Rectal smooth muscle tissue (tissue), 1 donor: Measurements from ENCODE around the gene DMAP1.

Source experiments
- H3K27ac ChIP-seq: one replicate; pipeline ENCODE4 v1.7.0; 2013; ENCODE audit warnings: low read depth, low read length, inconsistent platforms
- H3K27me3 ChIP-seq: one replicate; pipeline ENCODE4 v1.7.0; 2013; ENCODE audit warnings: low read length; ENCODE audit not compliant: control insufficient read depth, insufficient read depth
- H3K36me3 ChIP-seq: one replicate; pipeline ENCODE4 v1.7.0; 2013; ENCODE audit warnings: low read length; ENCODE audit not compliant: control insufficient read depth, insufficient read depth
- H3K4me1 ChIP-seq: one replicate; pipeline ENCODE4 v1.7.0; 2013; ENCODE audit warnings: low read length; ENCODE audit not compliant: control insufficient read depth, insufficient read depth
- H3K4me3 ChIP-seq: one replicate; pipeline ENCODE4 v1.7.0; 2013; ENCODE audit warnings: low read length
- H3K9ac ChIP-seq: one replicate; pipeline ENCODE4 v1.7.0; 2013; ENCODE audit warnings: low read length

Gene DMAP1

DNA sequence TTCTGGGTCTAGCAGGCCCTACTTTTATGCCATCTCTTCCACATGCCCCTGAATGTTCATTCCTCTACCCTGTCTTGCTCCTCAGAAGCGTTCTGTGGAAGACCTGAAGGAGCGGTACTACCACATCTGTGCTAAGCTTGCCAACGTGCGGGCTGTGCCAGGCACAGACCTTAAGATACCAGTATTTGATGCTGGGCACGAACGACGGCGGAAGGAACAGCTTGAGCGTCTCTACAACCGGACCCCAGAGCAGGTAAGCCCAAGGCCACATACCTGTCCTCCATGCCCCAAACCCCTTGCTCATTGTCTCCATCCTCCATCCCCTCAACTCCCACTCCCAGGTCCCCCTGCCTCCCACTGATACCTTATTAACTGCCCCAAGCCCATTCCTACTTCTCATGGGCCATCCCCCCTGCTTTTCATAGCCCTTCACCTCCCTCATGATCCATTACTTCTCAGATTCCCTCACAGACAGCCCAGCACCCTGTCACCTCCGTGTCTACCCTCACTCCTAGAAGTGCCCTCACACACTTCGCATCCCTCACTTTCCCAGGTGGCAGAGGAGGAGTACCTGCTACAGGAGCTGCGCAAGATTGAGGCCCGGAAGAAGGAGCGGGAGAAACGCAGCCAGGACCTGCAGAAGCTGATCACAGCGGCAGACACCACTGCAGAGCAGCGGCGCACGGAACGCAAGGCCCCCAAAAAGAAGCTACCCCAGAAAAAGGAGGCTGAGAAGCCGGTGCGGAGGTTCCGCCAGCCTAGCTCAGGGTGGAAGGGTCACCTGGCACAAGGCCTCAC lies 5.4 kb downstream of the DMAP1 start:
- peaks cover 34% of the 10 kb centered on the region for H3K36me3 ChIP-seq
- H3K4me1 ChIP-seq = peaks cover 11% of the 10 kb centered on the region
- no peak overlapping the region for H3K27ac ChIP-seq
- H3K9ac ChIP-seq = no peak overlapping the region
- no peaks in the 10 kb centered on the region for H3K27me3 ChIP-seq
- H3K4me3 ChIP-seq = no peak overlapping the region

GRCh38 chr1:44219301-44219626 lies 6.0 kb downstream of the DMAP1 start:
- Histone ChIP-seq H3K36me3 (peaks cover 34% of the 10 kb centered on the region), H3K4me3 (no peak overlapping the region), H3K27me3 (no peaks in the 10 kb centered on the region), H3K4me1 (peaks cover 6% of the 10 kb centered on the region), H3K27ac (no peak overlapping the region), H3K9ac (no peak overlapping the region)

DNA sequence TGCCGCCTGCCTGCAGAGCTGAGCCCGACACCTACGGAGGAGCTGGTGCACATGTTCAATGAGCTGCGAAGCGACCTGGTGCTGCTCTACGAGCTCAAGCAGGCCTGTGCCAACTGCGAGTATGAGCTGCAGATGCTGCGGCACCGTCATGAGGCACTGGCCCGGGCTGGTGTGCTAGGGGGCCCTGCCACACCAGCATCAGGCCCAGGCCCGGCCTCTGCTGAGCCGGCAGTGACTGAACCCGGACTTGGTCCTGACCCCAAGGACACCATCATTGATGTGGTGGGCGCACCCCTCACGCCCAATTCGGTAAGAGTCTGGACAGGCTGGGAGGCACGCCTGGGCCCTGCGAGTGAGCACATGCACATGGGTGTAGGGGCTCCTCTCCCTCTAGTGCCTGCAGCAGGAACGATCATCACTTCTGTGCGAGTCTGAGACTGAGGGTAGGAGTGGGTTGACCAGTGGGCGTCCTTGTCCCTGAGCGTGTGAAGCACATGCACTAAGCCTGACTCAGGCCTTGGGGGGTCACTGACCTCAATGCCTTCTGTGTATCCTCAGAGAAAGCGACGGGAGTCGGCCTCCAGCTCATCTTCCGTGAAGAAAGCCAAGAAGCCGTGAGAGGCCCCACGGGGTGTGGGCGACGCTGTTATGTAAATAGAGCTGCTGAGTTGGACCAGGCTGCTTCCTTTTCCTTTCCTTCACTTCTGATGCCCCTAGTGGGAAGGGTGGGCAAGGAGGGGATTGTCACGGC lies 6.9 kb downstream of the DMAP1 start:
- no peak overlapping the region for H3K4me3 ChIP-seq
- no peak overlapping the region for H3K9ac ChIP-seq
- peaks cover 30% of the 10 kb centered on the region for H3K36me3 ChIP-seq
- H3K27ac ChIP-seq = no peak overlapping the region
- H3K4me1 ChIP-seq = peaks cover 3% of the 10 kb centered on the region
- no peaks in the 10 kb centered on the region for H3K27me3 ChIP-seq

GRCh38 chr1:44220755-44221154 lies 7.5 kb downstream of the DMAP1 start:
- Histone ChIP-seq H3K36me3 (peaks cover 30% of the 10 kb centered on the region), H3K27ac (no peak overlapping the region)

GRCh38 chr1:44221769-44222168 lies 8.5 kb downstream of the DMAP1 start:
- Histone ChIP-seq H3K36me3 (peaks cover 30% of the 10 kb centered on the region), H3K4me3 (no peak overlapping the region), H3K9ac (no peak overlapping the region), H3K27ac (no peak overlapping the region), H3K27me3 (no peaks in the 10 kb centered on the region), H3K4me1 (peaks cover 3% of the 10 kb centered on the region)

More at GRCh38 chr1:44220755-44221154, 7.5 kb downstream of the DMAP1 start:
- Histone ChIP-seq H3K27me3 (no peaks in the 10 kb centered on the region), H3K4me3 (no peak overlapping the region), H3K9ac (no peak overlapping the region), H3K4me1 (peaks cover 3% of the 10 kb centered on the region)

GRCh38 chr1:44222397-44223186 lies 9.3 kb downstream of the DMAP1 start:
- Histone ChIP-seq H3K27ac (no peak overlapping the region), H3K27me3 (no peaks in the 10 kb centered on the region), H3K4me3 (no peak overlapping the region), H3K36me3 (peaks cover 30% of the 10 kb centered on the region), H3K9ac (no peak overlapping the region), H3K4me1 (peaks cover 3% of the 10 kb centered on the region)

DNA sequence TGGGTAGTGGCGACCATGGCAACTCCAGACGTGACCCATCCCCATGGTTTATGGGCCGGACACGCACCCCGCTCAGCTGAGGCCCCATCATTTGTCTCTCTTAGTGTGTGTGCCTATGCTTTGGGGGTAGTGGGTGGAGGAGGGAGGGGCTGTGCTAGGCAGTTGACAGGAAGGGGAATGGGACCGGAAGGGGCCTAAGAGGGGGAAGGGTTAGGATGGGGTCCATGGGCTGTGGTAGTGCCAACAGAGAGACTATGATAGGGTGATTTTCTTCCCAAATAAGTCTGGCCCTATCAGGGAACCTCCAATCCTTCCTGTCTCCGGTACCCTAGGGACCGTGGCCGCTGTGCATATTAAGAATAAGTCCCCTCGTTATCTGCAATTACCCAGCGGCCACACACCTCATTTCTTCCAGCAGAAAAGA lies 9.9 kb downstream of the DMAP1 start:
- no peaks in the 10 kb centered on the region for H3K4me1 ChIP-seq
- no peaks in the 10 kb centered on the region for H3K27me3 ChIP-seq
- H3K9ac ChIP-seq = no peak overlapping the region
- H3K4me3 ChIP-seq = no peak overlapping the region
- H3K27ac ChIP-seq = no peak overlapping the region
- H3K36me3 ChIP-seq = peaks cover 27% of the 10 kb centered on the region

- no peaks in the 10 kb centered on the region for H3K27me3 ChIP-seq
- no peak overlapping the region for H3K9ac ChIP-seq
- peaks cover 3% of the 10 kb centered on the region for H3K36me3 ChIP-seq
- no peak overlapping the region for H3K4me3 ChIP-seq
- no peak overlapping the region for H3K27ac ChIP-seq
- H3K4me1 ChIP-seq = no peaks in the 10 kb centered on the region
Observed at GRCh38 chr1:44225761-44226160, 12.5 kb downstream of the DMAP1 start.

- Histone ChIP-seq H3K27ac (no peak overlapping the region), H3K9ac (no peak overlapping the region), H3K27me3 (no peaks in the 10 kb centered on the region), H3K4me3 (no peak overlapping the region), H3K36me3 (no peaks in the 10 kb centered on the region), H3K4me1 (no peaks in the 10 kb centered on the region)
Observed at GRCh38 chr1:44227211-44227610, 13.9 kb downstream of the DMAP1 start.

GRCh38 chr1:44228218-44228617 lies 14.9 kb downstream of the DMAP1 start:
- Histone ChIP-seq H3K4me1 (no peaks in the 10 kb centered on the region), H3K36me3 (no peaks in the 10 kb centered on the region), H3K27me3 (no peaks in the 10 kb centered on the region), H3K9ac (no peak overlapping the region), H3K27ac (no peak overlapping the region), H3K4me3 (no peak overlapping the region)

DNA sequence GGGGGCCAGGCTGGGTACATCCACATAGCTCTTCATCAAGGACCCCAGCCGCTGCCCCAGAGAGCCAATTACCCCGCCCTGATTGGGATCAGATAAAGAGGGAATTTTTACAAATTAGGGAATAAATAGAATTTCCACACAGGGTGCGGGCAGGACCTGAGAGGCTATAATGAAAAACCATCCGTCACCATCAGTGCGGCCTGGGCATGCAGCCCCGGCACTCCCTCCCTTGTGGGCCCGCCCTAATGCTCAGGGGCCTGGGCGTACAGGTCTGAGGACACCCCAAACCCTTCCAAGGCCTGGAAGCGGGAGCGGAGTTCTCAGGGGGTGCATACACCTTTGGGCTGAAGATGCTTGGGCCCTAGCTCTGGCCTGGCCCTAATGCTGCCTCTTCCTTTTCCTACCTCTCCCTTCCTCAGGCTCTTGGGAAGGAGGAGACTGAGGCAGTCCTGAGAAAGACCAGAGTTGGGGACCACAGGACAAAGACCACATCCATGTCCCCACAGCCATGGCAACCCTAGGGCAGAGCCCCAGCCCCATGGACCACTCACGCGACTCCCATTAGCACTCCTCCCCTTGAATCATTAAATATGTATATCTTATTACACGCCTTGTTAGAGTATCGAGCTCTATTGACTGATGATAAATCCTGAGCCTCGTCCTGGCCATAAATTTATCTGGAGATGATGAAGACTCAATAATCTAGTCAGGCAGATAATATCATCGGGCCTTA lies 16.3 kb downstream of the DMAP1 start:
- Histone ChIP-seq H3K27ac (no peak overlapping the region), H3K9ac (no peak overlapping the region), H3K4me1 (no peaks in the 10 kb centered on the region), H3K27me3 (no peaks in the 10 kb centered on the region), H3K4me3 (no peak overlapping the region), H3K36me3 (no peaks in the 10 kb centered on the region)

DNA sequence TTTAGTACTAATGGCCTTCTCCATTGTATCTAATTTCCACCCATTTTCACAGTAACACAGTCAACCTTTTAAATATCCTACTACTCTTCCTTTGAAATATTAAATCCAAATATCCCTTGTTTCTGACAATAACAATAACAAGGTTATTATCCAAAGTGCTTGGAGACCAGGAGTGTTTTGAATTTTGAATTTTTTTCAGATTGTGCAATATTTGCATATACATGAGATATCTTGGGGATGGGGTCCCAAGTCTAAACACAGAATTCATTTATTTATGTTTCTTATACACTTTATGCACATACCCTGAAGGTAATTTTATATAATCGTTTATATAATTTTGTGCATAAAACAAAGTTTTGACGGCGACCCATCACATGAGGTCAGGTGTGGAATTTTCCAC lies 17.5 kb downstream of the DMAP1 start:
- no peak overlapping the region for H3K9ac ChIP-seq
- H3K27me3 ChIP-seq = no peaks in the 10 kb centered on the region
- no peak overlapping the region for H3K27ac ChIP-seq
- H3K36me3 ChIP-seq = no peaks in the 10 kb centered on the region
- H3K4me1 ChIP-seq = no peaks in the 10 kb centered on the region
- H3K4me3 ChIP-seq = no peak overlapping the region
